NCI-H524 treated with DMSO at 0.1 percent for 48 hours (cell line): ENCODE measurements around the gene MYRF.

Experiments
- DNase-seq: peaks from one replicate; lab custom pipeline; 2025; lab: John Stamatoyannopoulos, UW

Gene MYRF

DNA sequence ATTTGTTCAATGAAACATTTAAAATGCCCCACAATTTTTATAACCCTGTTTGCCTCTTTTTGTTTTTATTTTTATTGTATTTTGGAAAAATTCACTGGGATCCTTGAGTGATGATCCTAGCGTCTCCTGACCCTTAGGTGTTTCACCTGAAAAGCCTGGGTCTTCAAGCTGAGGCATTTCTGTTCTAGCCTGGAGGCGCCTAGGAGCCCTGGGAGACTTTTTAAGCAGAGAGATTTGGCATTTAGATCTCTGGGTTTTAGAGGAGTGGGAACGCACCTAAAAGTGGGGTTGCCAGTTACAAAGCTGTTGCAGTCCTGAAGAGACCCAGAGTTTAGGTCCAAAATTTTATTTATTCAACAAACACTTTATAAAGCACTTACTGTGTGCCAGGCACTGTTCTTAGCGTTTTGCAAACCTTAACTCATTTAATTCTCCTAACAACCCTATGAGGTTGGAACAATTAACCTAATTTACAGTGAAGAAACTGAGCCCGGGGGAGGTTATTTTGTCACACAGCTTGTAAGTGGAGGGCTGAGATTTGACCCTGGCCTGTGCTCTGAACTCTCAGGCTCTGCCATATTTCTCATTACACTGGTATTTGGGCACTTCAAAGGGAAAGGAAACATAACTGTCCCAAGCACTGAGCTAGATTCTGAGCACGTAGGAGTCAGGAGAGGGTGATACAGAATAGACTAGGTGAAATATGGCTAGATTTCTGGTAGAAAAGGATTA, 65.2 kb downstream of the MYRF start:
- DNase-seq: no peak

DNA sequence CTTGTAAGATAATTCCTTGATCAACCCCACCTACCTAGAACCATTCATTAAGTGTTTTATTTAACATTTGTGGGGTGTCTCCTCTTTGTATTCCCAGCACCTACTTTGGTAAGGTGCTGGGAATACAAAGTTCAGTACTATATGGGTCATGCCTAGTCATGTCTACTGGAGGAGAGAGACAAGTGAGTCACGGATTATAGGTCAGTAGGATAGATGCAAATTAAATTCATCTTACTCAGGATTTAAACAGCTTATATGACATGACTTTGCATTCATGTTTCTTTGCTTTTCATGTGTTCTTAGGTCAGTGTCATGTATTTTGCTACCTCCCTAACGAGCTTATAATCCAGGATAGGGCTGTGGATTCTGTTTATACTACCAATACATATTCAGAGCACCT, 67.7 kb downstream of the MYRF start:
- DNase-seq: no peak

DNA sequence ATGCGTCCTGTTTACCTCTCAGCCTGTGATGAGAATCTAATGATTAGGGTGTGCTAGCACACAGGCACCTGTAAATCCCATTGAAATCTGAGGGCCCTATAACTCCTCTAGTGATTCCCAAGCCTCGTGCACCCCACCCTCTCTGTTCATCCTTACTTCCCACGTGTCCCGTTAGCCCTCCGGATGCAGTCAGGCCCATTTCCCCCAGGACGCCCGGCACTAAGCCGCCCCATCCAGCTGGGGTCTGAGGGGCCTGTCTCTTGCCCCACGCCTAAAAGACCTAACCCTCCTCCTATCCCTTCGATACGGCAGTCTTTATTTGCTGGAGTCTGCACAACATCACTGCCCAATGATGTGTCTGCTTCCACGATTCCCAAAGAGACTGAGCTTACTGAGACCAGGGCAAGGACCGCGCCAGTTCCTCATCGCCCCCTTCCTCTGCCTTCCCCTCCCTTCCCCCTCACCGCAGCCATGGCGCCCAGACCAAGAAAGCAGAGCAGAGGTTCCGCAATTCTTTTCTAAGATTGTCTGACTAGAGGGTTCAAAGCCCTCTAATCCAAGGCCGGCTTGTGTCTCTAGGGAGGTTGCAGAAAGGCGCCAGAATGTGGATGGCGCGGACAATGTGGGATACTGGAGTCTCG, 74.6 kb downstream of the MYRF start:
- no peak for DNase-seq

DNA sequence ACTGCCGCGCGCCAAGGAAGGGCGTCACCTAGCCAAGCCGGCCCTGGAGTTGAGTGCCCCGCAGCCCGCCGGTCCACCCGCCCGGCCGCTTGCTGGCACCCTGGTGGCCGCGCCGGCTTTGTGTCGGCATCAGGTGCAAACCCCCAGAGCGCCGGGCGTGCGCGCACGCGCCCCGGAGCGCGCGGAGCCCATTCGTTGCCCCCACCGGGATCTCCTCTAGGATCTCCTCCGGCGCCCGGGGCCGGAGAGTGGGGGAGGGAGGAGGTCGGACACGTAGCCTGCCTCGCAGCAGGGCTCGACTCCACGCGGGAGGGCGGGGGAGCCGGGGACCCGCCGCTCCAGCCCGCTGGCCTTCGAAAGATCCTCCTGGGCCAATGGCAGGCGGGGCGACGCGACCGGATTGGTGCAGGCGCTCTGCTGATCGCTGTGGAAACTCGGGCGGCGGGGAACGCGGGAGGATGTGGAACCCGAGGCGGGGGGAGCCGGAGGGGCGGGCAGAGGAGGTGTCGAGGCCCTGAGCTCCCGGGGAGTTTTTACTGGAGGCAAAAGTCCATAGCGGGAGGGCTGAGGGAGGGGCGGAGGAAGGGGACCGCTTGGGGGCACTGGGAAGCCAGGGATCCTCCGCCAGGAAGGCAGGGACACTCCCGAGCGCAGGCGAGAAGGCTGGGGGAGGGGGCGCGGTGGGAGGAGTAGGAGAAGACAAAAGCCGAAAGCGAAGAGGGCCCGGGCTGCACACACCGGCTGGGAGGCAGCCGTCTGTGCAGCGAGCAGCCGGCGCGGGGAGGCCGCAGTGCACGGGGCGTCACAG, 75.3 kb downstream of the MYRF start, which contains the start of gene FADS2:
Gene FADS2, plus strand, starts transcription at position 730 of the 808 bp plus-strand sequence. CDS start 91 bp downstream, outside the sequence.
- peak; percentile 81 for DNase-seq

DNA sequence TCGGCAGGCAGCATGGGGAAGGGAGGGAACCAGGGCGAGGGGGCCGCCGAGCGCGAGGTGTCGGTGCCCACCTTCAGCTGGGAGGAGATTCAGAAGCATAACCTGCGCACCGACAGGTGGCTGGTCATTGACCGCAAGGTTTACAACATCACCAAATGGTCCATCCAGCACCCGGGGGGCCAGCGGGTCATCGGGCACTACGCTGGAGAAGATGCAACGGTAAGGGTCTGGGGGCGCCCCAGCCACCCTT, 75.9 kb downstream of the MYRF start:
- no peak for DNase-seq

DNA sequence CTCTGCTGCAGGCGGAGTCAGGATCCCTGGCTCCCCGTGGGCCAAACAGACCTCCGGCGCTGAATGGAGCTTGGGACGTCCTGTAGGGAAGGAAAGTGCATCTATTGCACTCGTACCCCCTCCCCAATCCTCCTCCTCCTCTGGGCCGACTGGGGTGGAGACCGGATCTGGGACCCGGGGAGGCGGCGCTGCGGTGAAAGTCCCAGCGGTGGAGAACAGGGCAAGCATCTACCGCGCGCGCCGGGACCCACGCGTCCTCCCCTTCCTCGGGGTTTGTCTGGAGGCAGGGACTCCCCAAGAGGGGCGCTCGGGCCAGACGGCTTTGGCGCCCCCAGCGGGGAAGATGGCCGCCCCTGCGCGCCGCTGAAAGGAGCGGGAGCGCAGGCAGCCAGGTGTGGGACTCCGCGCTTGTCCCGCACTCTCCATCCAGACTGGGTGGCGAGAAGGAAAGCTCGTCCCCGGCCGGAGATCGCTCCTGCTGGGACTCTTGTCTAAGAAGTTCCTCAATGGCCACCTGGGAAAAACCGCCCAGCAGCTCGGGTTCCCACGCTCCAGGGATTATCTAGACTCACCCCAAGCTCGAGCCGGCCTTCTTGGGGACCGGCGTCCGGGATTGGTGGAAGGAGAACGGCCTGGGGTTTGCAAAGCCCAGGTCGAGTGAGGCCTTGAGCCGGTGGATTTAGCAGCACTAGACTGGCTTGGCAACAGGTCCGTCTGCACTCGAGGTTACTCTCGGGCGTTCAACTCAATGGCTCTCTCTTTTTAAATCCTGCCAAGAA, 76.4 kb downstream of the MYRF start:
- no peak for DNase-seq

DNA sequence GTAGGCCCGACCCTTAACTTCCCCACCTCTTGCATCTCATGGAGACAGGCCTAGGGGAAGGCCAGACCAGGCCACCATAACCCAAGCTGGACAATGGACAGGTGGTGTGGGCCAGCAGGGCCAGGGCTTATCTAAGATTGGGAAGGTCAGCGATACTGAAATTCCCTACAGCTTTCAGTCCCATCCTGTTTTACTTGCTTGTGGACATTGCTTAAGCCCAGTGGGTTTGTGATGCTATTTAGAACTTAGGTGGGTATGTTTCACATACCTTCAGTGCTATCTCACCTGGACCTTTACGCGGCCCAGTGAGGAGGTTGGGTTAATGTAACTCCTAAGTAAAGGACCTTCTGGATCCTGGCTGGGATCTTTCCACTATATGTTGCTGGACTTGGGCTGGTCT, 77.4 kb downstream of the MYRF start:
- no peak for DNase-seq

DNA sequence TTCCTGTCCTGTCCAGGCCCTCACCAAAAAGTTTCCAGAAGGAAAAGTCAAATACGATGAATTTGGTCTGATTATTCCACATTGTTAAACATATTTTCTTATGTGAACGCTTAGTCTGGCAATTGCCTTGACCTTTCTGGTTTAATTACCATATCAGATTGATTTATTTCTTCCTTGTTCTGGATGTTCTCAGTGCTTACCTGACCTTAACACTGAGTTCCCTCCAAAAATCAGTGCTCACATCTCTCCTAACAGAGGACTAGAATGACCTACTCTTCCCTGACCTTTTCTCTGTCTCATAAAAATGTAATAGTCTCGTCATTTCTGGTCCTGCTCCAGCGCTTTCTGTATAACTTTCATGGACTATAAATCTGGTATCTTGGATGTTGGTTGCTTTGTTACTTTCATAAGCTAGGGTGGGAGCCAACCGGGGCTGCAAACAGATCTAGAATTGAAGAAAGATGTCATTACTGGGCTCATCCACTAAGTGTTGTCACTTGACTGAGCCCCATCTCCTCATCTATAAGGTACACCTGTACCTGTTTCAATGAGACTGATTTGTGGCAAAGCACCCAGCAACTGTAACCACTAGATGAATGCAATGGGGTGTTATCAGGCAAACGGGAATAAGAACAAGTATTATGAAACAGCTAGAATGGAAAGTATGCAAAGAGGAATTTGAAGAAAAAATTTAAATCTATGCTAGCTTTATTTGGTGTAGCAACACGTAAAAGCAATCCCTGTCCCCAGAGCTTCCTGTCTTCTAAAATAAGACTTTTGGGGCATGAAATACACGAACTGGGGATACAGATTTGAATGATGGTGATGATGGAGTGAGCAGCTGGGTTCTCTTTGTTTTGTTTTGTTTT, 78.0 kb downstream of the MYRF start:
- DNase-seq: no peak

DNA sequence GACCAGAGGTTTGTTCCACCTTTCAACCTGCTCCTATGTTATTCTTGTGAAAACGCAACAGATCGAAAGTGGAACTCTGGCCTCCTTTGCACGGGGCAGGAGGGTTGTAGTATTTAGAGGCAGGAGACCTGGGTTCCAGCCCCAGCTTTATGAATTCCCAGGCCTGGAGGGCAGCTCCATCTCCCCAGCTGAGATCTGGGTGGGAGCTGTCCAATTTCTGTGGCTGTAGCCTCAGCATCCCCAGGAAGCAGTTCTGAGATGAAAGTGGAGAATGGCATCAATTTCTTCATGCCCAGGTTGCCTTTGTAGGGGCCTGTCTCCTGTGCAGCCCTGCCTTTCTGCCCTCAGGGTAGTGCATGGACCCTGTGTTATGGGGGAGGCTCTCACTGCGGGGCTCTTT, 79.8 kb downstream of the MYRF start:
- DNase-seq: no peak

DNA sequence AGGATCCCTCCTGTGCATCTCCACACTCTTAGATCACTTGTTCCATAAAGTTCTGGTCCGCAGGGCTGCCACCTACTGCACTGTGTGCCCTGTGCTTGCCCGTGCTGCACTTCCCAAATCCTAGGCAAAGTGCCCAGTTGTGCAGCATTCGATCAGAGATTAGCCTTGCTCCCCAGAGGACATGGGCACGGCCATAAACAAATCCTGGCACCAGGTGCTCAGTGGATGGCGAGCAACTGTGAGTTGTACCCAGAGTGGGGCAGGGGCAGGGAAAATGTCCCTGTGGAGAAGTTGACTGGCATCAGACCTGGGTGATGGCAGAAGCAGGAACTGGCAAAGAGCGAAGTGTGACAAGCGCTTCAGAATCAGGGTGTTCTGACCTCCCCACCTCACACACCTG, 80.3 kb downstream of the MYRF start:
- no peak for DNase-seq

DNA sequence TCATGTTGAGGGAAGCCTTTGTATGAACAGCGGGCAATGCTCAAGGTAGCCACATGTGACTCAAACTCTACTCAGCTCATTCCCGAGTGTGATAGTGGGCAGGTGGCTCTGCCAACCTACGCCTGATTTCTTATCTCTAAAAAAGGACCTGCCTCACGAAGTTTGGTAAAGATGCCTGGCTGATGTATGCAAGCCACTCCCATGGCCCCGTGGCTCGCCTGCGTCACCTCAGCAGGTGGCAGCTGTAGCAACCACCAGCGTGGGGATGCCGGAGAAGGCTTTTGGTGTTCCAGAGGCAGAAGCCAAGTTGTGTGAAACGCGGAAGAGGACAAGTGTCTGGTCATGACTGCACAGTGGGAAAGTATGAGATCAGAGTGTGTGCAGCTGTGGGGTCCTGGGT, 81.0 kb downstream of the MYRF start:
- no peak for DNase-seq

DNA sequence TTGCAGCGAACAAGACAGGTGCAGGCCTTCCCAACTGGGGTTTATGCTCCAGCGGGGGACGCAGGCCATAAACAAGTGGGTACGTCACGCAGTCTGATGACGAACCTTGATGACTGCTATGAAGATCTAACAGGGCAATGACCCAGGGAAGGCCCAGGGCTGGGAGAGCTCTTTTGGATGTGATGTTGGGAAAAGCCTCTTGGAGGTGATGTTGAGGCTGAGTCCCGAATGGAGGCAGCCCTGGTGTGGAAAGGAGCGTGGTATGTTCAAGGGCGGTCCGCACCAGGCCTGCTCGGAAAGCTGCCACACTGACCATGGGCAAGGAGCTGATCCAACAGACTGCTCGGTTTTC, 81.5 kb downstream of the MYRF start:
- DNase-seq: no peak

DNA sequence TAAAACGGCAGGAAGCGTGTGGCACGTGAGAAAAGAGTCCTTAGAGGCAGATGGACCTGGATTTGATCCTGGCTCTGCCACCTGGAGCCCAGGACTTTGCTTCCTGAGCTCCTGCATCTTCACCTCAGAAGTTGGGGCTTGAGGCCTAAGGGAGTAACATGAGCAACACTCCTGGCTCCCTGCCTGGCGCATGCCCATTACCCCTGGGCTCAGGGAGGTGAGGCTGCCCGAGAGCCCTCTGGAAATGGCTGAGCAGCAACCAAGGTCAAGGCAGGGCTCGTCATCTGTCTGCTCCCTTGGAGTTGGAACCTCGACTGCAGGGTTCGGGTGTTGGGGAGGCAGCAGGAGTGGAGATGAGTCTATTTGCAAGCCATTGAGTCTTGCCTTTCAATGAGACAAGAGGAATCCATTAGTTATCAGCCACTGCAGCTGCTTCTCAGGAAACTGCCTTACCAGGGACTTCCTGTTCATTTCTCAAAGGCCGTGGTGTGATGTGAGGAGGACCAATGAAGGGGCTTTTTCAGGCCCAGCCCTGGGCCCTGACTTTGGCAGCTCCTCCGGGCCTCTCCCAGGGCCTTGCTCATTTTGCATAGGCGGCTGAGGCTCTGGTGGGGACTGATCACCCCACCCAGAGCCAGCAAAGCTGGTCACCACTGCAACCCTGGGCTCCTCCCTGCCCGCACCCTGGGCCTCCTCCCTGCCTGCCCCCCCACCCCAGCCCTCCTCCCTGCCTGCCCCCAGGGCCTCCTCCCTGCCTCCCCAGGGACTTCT, 82.0 kb downstream of the MYRF start:
- no peak for DNase-seq

DNA sequence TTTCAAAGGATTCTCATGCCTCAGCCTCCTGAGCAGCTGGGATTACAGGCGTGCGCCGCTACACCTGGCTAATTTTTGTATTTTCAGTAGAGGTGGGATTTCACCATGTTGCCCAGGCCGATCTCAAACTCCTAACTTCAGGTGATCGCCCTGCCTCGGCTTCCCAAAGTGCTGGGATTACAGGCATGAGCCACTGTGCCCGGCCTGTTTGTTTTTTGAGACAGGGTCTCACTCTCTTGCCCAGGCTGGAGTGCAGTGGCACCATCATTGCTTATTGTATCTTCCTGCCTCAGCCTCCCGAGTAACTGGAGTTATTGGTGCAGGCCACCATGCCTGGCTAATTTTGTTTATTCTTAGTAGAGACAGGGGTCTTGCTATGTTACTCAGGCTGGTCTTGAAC, 83.8 kb downstream of the MYRF start:
- DNase-seq: no peak

DNA sequence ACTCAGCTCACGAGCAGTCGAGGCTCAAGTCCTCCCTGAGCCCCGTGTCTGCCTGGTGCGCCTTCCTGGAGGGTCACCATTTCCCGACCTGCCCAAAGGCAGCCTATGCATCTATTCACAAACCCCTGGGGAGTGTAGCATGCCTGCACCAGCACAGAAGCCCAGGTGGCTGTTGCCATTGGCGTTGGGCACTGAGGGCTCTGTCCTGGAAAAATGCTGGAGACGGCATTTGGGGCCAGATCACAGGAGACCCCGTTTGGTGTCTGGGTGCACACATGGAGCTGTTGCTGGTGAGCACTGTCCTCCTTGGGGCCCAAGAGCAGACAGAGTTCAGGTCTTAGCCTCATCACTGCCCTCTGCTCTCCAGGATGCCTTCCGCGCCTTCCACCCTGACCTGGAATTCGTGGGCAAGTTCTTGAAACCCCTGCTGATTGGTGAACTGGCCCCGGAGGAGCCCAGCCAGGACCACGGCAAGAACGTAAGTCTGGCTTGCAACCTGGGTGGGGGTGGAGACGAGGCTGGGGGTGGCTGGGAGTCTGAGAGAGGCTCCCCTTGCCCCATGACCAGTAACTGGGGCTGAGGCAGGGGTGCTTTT, 85.1 kb downstream of the MYRF start:
- no peak for DNase-seq
